Body of pancreas (tissue), 4 donors: ENCODE data around the gene TBL1X. TPM values are rescaled to one million over a fixed set of nuclear protein-coding genes. Genes with fewer than 3 reads are reported as not detected.

Experiments used
- ATAC-seq: fragments of 150-250 bp; one replicate; pipeline ENCODE4 v1.9.1; 2016
- DNase-seq, 4 donors: peaks; one replicate each; pipeline ENCODE4 v3.0.0-alpha.2; 2019
- H3K27ac ChIP-seq, 4 donors: fragments of 200-600 bp; sonication (generic); 1 replicate in 3 of 4; 2 replicates in 1 of 4; pipeline versions ENCODE4 v1.5.1 to v1.6.1; 2016 to 2019; ENCODE audit warnings: mild to moderate bottlenecking in 1 of 4, mixed read lengths in 1 of 4, moderate library complexity in 1 of 4
- H3K27me3 ChIP-seq, 2 donors: fragments of 200-600 bp; sonication (generic); one replicate each; pipeline ENCODE4 v1.6.0; 2016; ENCODE audit warnings: mild to moderate bottlenecking in 1 of 2
- H3K36me3 ChIP-seq, 2 donors: fragments of 200-600 bp; sonication (generic); replicated peaks in 1 of 2; 2 replicates each; pipeline ENCODE4 v1.5.1; 2016; ENCODE audit warnings: low read depth in 2 of 2; ENCODE audit not compliant: insufficient read depth in 1 of 2
- H3K4me1 ChIP-seq: fragments of 200-600 bp; sonication (generic); one replicate; pipeline ENCODE4 v1.6.0; 2016
- H3K4me3 ChIP-seq, 2 donors: fragments of 200-600 bp; sonication (generic); 1 replicate in 1 of 2; 2 replicates in 1 of 2; pipeline ENCODE4 v1.5.1; 2016 to 2019
- H3K9me3 ChIP-seq, 3 donors: fragments of 200-600 bp; sonication (generic); 1 replicate in 2 of 3; 2 replicates in 1 of 3; pipeline ENCODE4 v1.5.1; 2016
- CTCF ChIP-seq, 7 experiments: fragments of 450-650 bp in 4 of 7; fragments of 200-600 bp in 3 of 7; sonication (generic) in 3 of 7; IDR thresholded peaks; one replicate each; pipeline ENCODE4 v1.5.1; 2016 to 2019; ENCODE audit warnings: antibody characterized with exemption in 7 of 7
- POLR2A ChIP-seq, 3 donors: fragments of 450-650 bp; IDR thresholded peaks; one replicate each; pipeline ENCODE4 v1.6.1; 2016; ENCODE audit warnings: antibody characterized with exemption in 3 of 3, mild to moderate bottlenecking in 2 of 3
- WGBS, 2 donors: methylation state at CpG; one replicate each; pipeline ENCODE4 v1.1.5; 2017; 5-methylcytosine and 5-hydroxymethylcytosine counted together
- intact Hi-C: fragments of 100-400 bp; cut with DNase I; formaldehyde crosslinking; loops from one replicate; pipeline ENCODE4 v1.15.1; 2023
- total RNA-seq, 2 donors: library from RNA; depleted of rRNA; stranded (reverse); fragments of >200 nt; gene quantifications; one replicate each; pipeline ENCODE4 v1.1.0, GENCODE V29; 2016

Gene TBL1X
- total RNA-seq, 2 donors from 2014 or later: 7.9 to 16.3 TPM

- ATAC-seq: no peak
- WGBS, 2 donors: 83 to 88% methylated on average over 4 of the region's 4 CpGs
- H3K4me1 ChIP-seq: no peaks in the 10 kb centered on the region
- DNase-seq: no peak
- intact Hi-C loops: no loop called here
- H3K36me3 ChIP-seq: no peaks in the 10 kb centered on the region
- TF ChIP-seq POLR2A (IDR thresholded peaks at IDR 0.05) (no peak), CTCF (IDR thresholded peaks at IDR 0.05) (no peak)
- no peak overlapping the region for H3K27ac ChIP-seq
- H3K4me3 ChIP-seq: no peak overlapping the region
- H3K9me3 ChIP-seq: no peaks in the 10 kb centered on the region
- H3K27me3 ChIP-seq: no peaks in the 10 kb centered on the region
Measured at GRCh38 chrX:9747644-9748043, 282.8 kb downstream of the TBL1X start.

GRCh38 chrX:9749146-9749692 lies 284.4 kb downstream of the TBL1X start:
- intact Hi-C loops: no loop called here
- TF ChIP-seq CTCF (IDR thresholded peaks at IDR 0.05) (no peak), POLR2A (IDR thresholded peaks at IDR 0.05) (no peak)
- Histone ChIP-seq H3K36me3 (no peaks in the 10 kb centered on the region), H3K4me3 (no peak overlapping the region), H3K27me3 (no peaks in the 10 kb centered on the region), H3K27ac (no peak overlapping the region), H3K9me3 (no peaks in the 10 kb centered on the region), H3K4me1 (no peaks in the 10 kb centered on the region)
- WGBS, 2 donors: 69 to 70% methylated on average over 6 to 10 of the region's 11 CpGs
- no peak for DNase-seq
- no peak for ATAC-seq

GRCh38 chrX:9757366-9757765 lies 292.5 kb downstream of the TBL1X start:
- no peak for TF ChIP-seq CTCF (IDR thresholded peaks at IDR 0.05)
- no peak for TF ChIP-seq POLR2A (IDR thresholded peaks at IDR 0.05)
- Histone ChIP-seq H3K27ac (no peak overlapping the region), H3K9me3 (no peaks in the 10 kb centered on the region), H3K27me3 (no peaks in the 10 kb centered on the region), H3K4me3 (no peak overlapping the region), H3K4me1 (no peaks in the 10 kb centered on the region), H3K36me3 (no peaks in the 10 kb centered on the region)
- DNase-seq: no peak
- intact Hi-C loops: no loop called here
- WGBS, 2 donors: 91 to 100% methylated on average over 6 to 7 of the region's 7 CpGs
- no peak for ATAC-seq

- no peaks in the 10 kb centered on the region for H3K9me3 ChIP-seq
- no peak overlapping the region for H3K27ac ChIP-seq
- intact Hi-C loops: no loop called here
- peak in 3 of 4 donors; percentile 6 to 26 (median 18) for DNase-seq
- no peak overlapping the region for H3K4me3 ChIP-seq
- H3K4me1 ChIP-seq: no peaks in the 10 kb centered on the region
- H3K27me3 ChIP-seq: no peaks in the 10 kb centered on the region
- no peaks in the 10 kb centered on the region for H3K36me3 ChIP-seq
- 20 to 22% methylated on average over 1 to 4 of the region's 4 CpGs for WGBS, 2 donors
- TF ChIP-seq CTCF (IDR thresholded peaks at IDR 0.05) (no peak), POLR2A (IDR thresholded peaks at IDR 0.05) (no peak)
- ATAC-seq: no peak
Measured at GRCh38 chrX:9758021-9758638, 293.3 kb downstream of the TBL1X start.

GRCh38 chrX:9759337-9759736 lies 294.5 kb downstream of the TBL1X start:
- 80 to 84% methylated on average over 1 to 7 of the region's 8 CpGs for WGBS, 2 donors
- ATAC-seq (no peak), DNase-seq (no peak)
- TF ChIP-seq CTCF (IDR thresholded peaks at IDR 0.05): no peak
- no peak for TF ChIP-seq POLR2A (IDR thresholded peaks at IDR 0.05)
- H3K27me3 ChIP-seq: no peaks in the 10 kb centered on the region
- H3K27ac ChIP-seq: no peak overlapping the region
- intact Hi-C loops: no loop called here
- no peak overlapping the region for H3K4me3 ChIP-seq
- no peaks in the 10 kb centered on the region for H3K4me1 ChIP-seq
- H3K36me3 ChIP-seq: no peaks in the 10 kb centered on the region
- no peaks in the 10 kb centered on the region for H3K9me3 ChIP-seq
